SK-N-SH (cell line): ENCODE data around the gene FFAR3. TPM values are rescaled to one million over a fixed set of nuclear protein-coding genes. Genes with fewer than 3 reads are reported as not detected.
"Not testable (repeated sequence)": the region's sequence is repeated elsewhere in the genome, so short reads cannot be mapped to it uniquely, and the experiment has no call there.

Source experiments
- CTCF ChIA-PET: fragments of 300-600, 350-600 bp; formaldehyde crosslinking; extraction: SDS; loops from one replicate; lab custom pipeline; 2021; lab: Yijun Ruan, JAX
- POLR2A ChIA-PET: fragments of 350-600 bp; sonication (Branson Sonifier 250); formaldehyde crosslinking; extraction: SDS; loops from one replicate; lab custom pipeline; 2020; ENCODE audit warnings: antibody characterized with exemption, inconsistent platforms; lab: Yijun Ruan, JAX
- DNase-seq: peaks from one replicate; pipeline ENCODE4 v3.0.0; 2012
- H2AFZ ChIP-seq: fragments of 200-600 bp; sonication (generic); 2 replicates; pipeline ENCODE4 v1.8.1; 2016; ENCODE audit warnings: antibody characterized with exemption, mild to moderate bottlenecking, low read depth
- H3F3A ChIP-seq: fragments of 200-600 bp; sonication (generic); replicated peaks from 2 replicates; pipeline ENCODE3; 2016; ENCODE audit warnings: antibody characterized with exemption, mild to moderate bottlenecking; ENCODE audit not compliant: insufficient read depth
- H3K27ac ChIP-seq, 2 experiments: fragments of 200-500 bp in 1 of 2; fragments of 200-600 bp in 1 of 2; sonication (Bioruptor generic) in 1 of 2; sonication (generic), shearing (Covaris generic) in 1 of 2; 2 replicates each; pipeline versions ENCODE4 v1.5.1 to v1.6.1; 2014 to 2016; ENCODE audit warnings: low read depth in 2 of 2, inconsistent platforms in 1 of 2, low read length in 1 of 2, mild to moderate bottlenecking in 1 of 2, mixed read lengths in 1 of 2
- H3K27me3 ChIP-seq: fragments of 200-600 bp; sonication (generic), shearing (Covaris generic); 2 replicates; pipeline ENCODE4 v1.6.1; 2016; ENCODE audit warnings: mixed run types; ENCODE audit not compliant: insufficient read depth
- H3K36me3 ChIP-seq, 2 experiments: fragments of 200-500 bp in 1 of 2; fragments of 200-600 bp in 1 of 2; sonication (Bioruptor generic) in 1 of 2; sonication (generic) in 1 of 2; replicated peaks in 1 of 2; 2 replicates each; pipeline versions ENCODE3 to v1.5.1; 2014 to 2016; ENCODE audit warnings: low read length in 1 of 2, mild to moderate bottlenecking in 1 of 2; ENCODE audit not compliant: insufficient read depth in 2 of 2, control insufficient read depth in 1 of 2
- H3K4me1 ChIP-seq, 2 experiments: fragments of 200-500 bp in 1 of 2; fragments of 200-600 bp in 1 of 2; sonication (Bioruptor generic) in 1 of 2; sonication (generic), shearing (Covaris generic) in 1 of 2; 2 replicates each; pipeline versions ENCODE4 v1.5.1 to v1.6.1; 2014 to 2016; ENCODE audit warnings: low read depth in 1 of 2, low read length in 1 of 2, mixed run types in 1 of 2; ENCODE audit not compliant: insufficient read depth in 2 of 2, control insufficient read depth in 1 of 2
- H3K4me2 ChIP-seq: fragments of 200-600 bp; sonication (generic), shearing (Covaris generic); 2 replicates; pipeline ENCODE4 v1.6.1; 2017; ENCODE audit warnings: mixed run types
- H3K4me3 ChIP-seq, 2 experiments: fragments of 200-500 bp in 1 of 2; fragments of 200-600 bp in 1 of 2; sonication (Bioruptor generic) in 1 of 2; sonication (generic), shearing (Covaris generic) in 1 of 2; 2 replicates each; pipeline versions ENCODE4 v1.5.1 to v1.8.1; 2014 to 2016; ENCODE audit warnings: low read depth in 2 of 2, inconsistent platforms in 1 of 2, low read length in 1 of 2, mild to moderate bottlenecking in 1 of 2, mixed read lengths in 1 of 2, moderate library complexity in 1 of 2
- H3K79me2 ChIP-seq: fragments of 200-600 bp; sonication (generic); 2 replicates; pipeline ENCODE4 v1.8.1; 2017; ENCODE audit warnings: mild to moderate bottlenecking; ENCODE audit not compliant: insufficient read depth
- H3K9ac ChIP-seq: fragments of 200-600 bp; sonication (generic); 2 replicates; pipeline ENCODE4 v1.6.1; 2017; ENCODE audit warnings: mixed run types
- H3K9me2 ChIP-seq: fragments of 200-600 bp; sonication (generic); 2 replicates; pipeline ENCODE4 v1.6.1; 2017; ENCODE audit warnings: mixed run types
- H3K9me3 ChIP-seq: fragments of 200-600 bp; sonication (generic); 2 replicates; pipeline ENCODE4 v1.6.1; 2017; ENCODE audit warnings: mixed run types, mild to moderate bottlenecking, moderate library complexity
- H4K20me1 ChIP-seq: fragments of 200-600 bp; sonication (generic); 2 replicates; pipeline ENCODE4 v1.6.1; 2017; ENCODE audit warnings: mild to moderate bottlenecking, mixed run types; ENCODE audit not compliant: insufficient read depth
- CHD2 ChIP-seq: fragments of 150-350 bp; IDR thresholded peaks from 2 replicates; pipeline ENCODE4 v1.6.1; 2018; ENCODE audit warnings: low read length; ENCODE audit not compliant: partially characterized antibody
- FOSL2 ChIP-seq: IDR thresholded peaks from 2 replicates; pipeline ENCODE4 v1.4.0; 2012; ENCODE audit warnings: low read depth, mild to moderate bottlenecking, moderate library complexity, borderline replicate concordance
- GABPA ChIP-seq: IDR thresholded peaks from 2 replicates; pipeline ENCODE4 v1.4.0; 2012; ENCODE audit warnings: low read depth, mild to moderate bottlenecking
- WGBS: methylation state at CpG from one replicate; pipeline ENCODE4 v1.1.6; 2017; ENCODE audit warnings: low lambda C conversion rate; 5-methylcytosine and 5-hydroxymethylcytosine counted together
- polyA plus RNA-seq, 3 experiments: library from polyadenylated mRNA; depleted of rRNA; stranded (reverse); fragments of >200 nt; gene quantifications; 2 replicates each; pipeline ENCODE4 v1.2.3, GENCODE V29; 2012

Gene FFAR3
- polyA plus RNA-seq, 1 of the 3 experiments (the other 2 are of a cell fraction), result not detected

GRCh38 chr19:35399948-35400772, 41.9 kb downstream of the FFAR3 start:
- Histone ChIP-seq H4K20me1 (no peaks in the 10 kb centered on the region), H3F3A (no peaks in the 10 kb centered on the region), H3K9me2 (no peaks in the 10 kb centered on the region), H2AFZ (no peak overlapping the region), H3K27me3 (peaks cover 22% of the 10 kb centered on the region), H3K79me2 (no peaks in the 10 kb centered on the region), H3K9me3 (no peaks in the 10 kb centered on the region), H3K4me3 (no peak overlapping the region), H3K9ac (no peak overlapping the region), H3K36me3 (no peaks in the 10 kb centered on the region), H3K27ac (no peak overlapping the region), H3K4me2 (no peak overlapping the region), H3K4me1 (no peaks in the 10 kb centered on the region; a peak in 1 of 4 replicates)
- DNase-seq, result no peak
- POLR2A ChIA-PET, result no interaction called here
- TF ChIP-seq CHD2, result no peak
- TF ChIP-seq FOSL2, result no peak
- WGBS, result 37% methylated on average over 10 of the region's 10 CpGs
- CTCF ChIA-PET, result interaction anchor here (1.2 to 1.6 kb wide), 2 partner anchors 21 to 48 kb away, joined by 3 to 4 read pairs; no protein-coding TSS in a partner anchor

- H3K27me3 ChIP-seq, result peaks cover 24% of the 10 kb centered on the region
- DNase-seq, result no peak
- H3F3A ChIP-seq, result no peaks in the 10 kb centered on the region
- no peak overlapping the region for H3K27ac ChIP-seq
- no peak overlapping the region for H2AFZ ChIP-seq
- H4K20me1 ChIP-seq, result no peaks in the 10 kb centered on the region
- H3K36me3 ChIP-seq, result no peaks in the 10 kb centered on the region
- no peaks in the 10 kb centered on the region; a peak in 1 of 4 replicates for H3K4me1 ChIP-seq
- no peak for TF ChIP-seq GABPA
- 50% methylated on average over 7 of the region's 7 CpGs for WGBS
- H3K79me2 ChIP-seq, result no peaks in the 10 kb centered on the region
- POLR2A ChIA-PET, result no interaction called here
- H3K9me3 ChIP-seq, result no peaks in the 10 kb centered on the region
- no peak overlapping the region for H3K4me2 ChIP-seq
- H3K9ac ChIP-seq, result no peak overlapping the region
- CTCF ChIA-PET, result interaction anchor here (0.8 to 1.6 kb wide), 2 partner anchors 20 to 67 kb away, joined by 3 read pairs; no protein-coding TSS in a partner anchor
- no peak overlapping the region for H3K4me3 ChIP-seq
- no peaks in the 10 kb centered on the region for H3K9me2 ChIP-seq
These were observed 42.5 kb downstream of the FFAR3 start for GRCh38 chr19:35400773-35401100.

GRCh38 chr19:35401416-35401815, 43.2 kb downstream of the FFAR3 start:
- DNase-seq, H3K9me2 ChIP-seq, H3K27ac ChIP-seq, H3K9me3 ChIP-seq, H2AFZ ChIP-seq, H3F3A ChIP-seq, H3K79me2 ChIP-seq, H3K4me1 ChIP-seq, H3K36me3 ChIP-seq, H4K20me1 ChIP-seq, H3K4me2 ChIP-seq, H3K9ac ChIP-seq, H3K4me3 ChIP-seq, POLR2A ChIA-PET: not testable (repeated sequence)
- WGBS, result 15% methylated on average over 9 of the region's 9 CpGs
- H3K27me3 ChIP-seq, result peaks cover 31% of the 10 kb centered on the region
- CTCF ChIA-PET, result interaction anchor here (0.8 to 1.6 kb wide), 2 partner anchors 67 to 94 kb away, joined by 3 to 4 read pairs; no protein-coding TSS in a partner anchor
